Fibroblast of the aortic adventitia (primary cell): ENCODE measurements around the gene ZNF335. TPM values are rescaled to one million over a fixed set of nuclear protein-coding genes. Genes with fewer than 3 reads are reported as not detected.

ENCODE experiments used
- DNase-seq: peaks from one replicate; pipeline ENCODE4 v3.0.0-alpha.2; 2010; ENCODE audit warnings: low read depth
- H3K4me3 ChIP-seq: 2 replicates; pipeline ENCODE4 v1.5.1; 2011; ENCODE audit warnings: low read depth, mild to moderate bottlenecking, control low read depth, low read length, moderate library complexity
- CTCF ChIP-seq: IDR thresholded peaks from 2 replicates; pipeline ENCODE4 v1.5.1; 2011; ENCODE audit warnings: mild to moderate bottlenecking, low read length, control low read depth, inconsistent platforms; ENCODE audit not compliant: insufficient read depth
- total RNA-seq: library from RNA; depleted of rRNA; stranded (reverse); fragments of >200 nt; gene quantifications from 2 replicates; pipeline ENCODE4 v1.2.3, GENCODE V29; 2012; ENCODE audit warnings: low replicate concordance

Gene ZNF335
- total RNA-seq, 1 donor: 18.2 TPM

GRCh38 chr20:45987108-45987780 is 15.2 kb upstream of the ZNF335 start:
- peak; percentile 50 for DNase-seq
- no peak overlapping the region for H3K4me3 ChIP-seq
- TF ChIP-seq CTCF: peak; percentile 87

- no peak overlapping the region for H3K4me3 ChIP-seq
- no peak for DNase-seq
- TF ChIP-seq CTCF: peak; percentile 20
Measured at GRCh38 chr20:45985573-45985972, 13.6 kb upstream of the ZNF335 start.

GRCh38 chr20:45983279-45983743 is 11.3 kb upstream of the ZNF335 start:
- DNase-seq: no peak
- H3K4me3 ChIP-seq: no peak overlapping the region
- no peak for TF ChIP-seq CTCF

GRCh38 chr20:45981261-45981660 is 9.3 kb upstream of the ZNF335 start:
- no peak for DNase-seq
- H3K4me3 ChIP-seq: no peak overlapping the region
- TF ChIP-seq CTCF: no peak

GRCh38 chr20:45976086-45976485 is 4.1 kb upstream of the ZNF335 start:
- no peak overlapping the region for H3K4me3 ChIP-seq
- DNase-seq: no peak
- TF ChIP-seq CTCF: no peak

- H3K4me3 ChIP-seq: no peak overlapping the region
- TF ChIP-seq CTCF: no peak
- DNase-seq: no peak
Measured at GRCh38 chr20:45975686-45976085, 3.7 kb upstream of the ZNF335 start.
